ENCODE data around the gene NFYA. TPM values are rescaled to one million over a fixed set of nuclear protein-coding genes. Genes with fewer than 3 reads are reported as not detected.

NFYA gene
- total RNA-seq, 1 donor from 2014 or later = 9.1 TPM

DNA sequence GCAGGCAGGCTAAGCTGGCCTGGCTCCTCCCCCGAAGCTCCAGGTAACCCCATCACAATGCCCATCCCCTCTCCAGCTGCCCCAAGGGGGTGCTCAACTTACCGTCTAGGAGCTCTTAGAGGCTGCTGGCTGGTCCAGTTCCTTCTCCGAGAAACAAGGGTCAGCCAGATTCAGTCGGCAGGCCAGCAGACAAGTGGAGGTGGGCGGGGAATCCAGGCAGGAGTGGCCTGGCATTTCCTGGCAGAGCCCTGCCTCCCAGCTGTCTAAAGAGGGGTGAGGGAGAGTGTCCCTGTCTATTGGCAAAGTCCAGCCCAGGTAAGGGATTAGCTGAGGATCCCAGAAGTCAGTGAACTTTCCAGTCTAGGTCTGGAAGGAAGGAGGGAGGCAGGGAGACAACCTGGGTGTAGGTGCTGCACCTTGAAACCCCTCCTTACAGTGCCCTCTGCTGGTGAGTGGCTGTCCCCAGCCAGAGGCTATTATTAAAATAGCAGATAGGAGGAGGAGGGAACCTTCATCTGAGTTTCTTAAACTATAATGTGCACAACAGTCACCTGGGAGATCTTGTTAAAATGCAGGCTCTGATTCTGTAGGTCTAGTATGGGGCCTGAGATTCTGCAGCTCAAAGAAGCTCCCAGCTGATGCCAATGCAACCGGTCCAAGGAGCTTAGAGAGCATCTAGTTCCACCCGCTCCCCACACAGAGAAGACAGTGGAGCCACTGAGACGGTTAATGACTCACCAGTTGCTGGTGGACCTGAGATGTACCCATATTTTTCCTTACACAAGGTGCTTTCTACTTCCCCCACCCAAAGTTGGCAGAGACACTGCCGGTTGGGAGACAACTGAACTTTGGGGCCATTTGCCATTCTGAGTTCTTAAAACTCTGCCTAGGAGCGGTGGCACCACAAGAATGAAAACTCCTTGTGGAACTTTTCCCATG is 33.4 kb upstream of the NFYA start, which contains the start of gene UNC5CL:
Gene UNC5CL, minus strand, starts transcription at position 162 of the 939 bp plus-strand sequence. CDS start 4,147 bp downstream, outside the sequence.
- TF ChIP-seq, protein P1, sequence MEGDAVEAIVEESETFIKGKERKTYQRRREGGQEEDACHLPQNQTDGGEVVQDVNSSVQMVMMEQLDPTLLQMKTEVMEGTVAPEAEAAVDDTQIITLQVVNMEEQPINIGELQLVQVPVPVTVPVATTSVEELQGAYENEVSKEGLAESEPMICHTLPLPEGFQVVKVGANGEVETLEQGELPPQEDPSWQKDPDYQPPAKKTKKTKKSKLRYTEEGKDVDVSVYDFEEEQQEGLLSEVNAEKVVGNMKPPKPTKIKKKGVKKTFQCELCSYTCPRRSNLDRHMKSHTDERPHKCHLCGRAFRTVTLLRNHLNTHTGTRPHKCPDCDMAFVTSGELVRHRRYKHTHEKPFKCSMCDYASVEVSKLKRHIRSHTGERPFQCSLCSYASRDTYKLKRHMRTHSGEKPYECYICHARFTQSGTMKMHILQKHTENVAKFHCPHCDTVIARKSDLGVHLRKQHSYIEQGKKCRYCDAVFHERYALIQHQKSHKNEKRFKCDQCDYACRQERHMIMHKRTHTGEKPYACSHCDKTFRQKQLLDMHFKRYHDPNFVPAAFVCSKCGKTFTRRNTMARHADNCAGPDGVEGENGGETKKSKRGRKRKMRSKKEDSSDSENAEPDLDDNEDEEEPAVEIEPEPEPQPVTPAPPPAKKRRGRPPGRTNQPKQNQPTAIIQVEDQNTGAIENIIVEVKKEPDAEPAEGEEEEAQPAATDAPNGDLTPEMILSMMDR (conservative IDR thresholded peaks at IDR 0.05; ENCODE audit: low read depth, low read length) = peak; percentile 92
- peak within 1 kb of the TSS; percentile 81 for H3K4me3 ChIP-seq (ENCODE audit: low read depth, low read length)
- peak; percentile 45 for DNase-seq (ENCODE audit: low read depth)

DNA sequence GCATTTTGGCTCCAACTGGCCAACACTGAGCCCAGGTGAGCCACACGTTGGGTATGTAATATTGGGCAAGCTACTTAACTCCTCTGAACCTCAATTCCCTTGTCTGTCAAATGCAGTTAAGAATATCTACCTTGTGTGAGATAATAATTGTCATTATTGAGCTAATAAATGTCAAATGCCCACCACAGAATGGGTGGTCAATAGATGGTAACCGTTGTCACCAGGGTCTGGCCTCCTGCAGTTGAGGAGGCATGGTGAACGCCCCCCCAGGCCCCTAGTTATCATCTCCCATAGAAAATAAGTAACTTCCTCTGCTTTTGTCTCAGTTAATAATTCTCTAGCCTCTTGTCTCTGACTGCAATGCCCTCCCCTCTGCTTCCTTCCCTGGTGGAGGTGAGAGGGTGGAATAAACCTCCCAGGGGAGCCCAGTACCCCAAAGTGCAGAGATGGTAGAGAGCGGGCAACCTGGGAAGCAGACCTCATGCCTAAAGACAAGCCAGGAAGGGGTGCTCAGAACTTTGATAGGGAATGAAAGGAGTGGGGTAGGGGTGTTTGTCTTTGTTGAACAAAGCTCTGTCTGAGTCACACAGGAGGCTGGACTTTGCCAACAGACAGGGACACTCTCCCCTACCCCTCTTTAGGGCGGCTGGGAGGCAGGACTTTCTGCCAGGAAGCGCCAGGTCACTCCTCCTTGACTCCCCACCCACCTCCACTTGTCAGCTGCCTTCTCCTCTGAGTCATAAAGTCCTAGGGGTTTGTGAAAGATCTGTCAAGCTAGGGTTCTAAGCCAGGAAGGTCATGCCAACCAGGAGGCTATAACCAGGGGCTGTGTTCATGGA is 32.5 kb upstream of the NFYA start:
- TF ChIP-seq, protein P1 (conservative IDR thresholded peaks at IDR 0.05; ENCODE audit: low read depth, low read length) = no peak
- peak overlapping the region; percentile 81 for H3K4me3 ChIP-seq (ENCODE audit: low read depth, low read length)
- DNase-seq (ENCODE audit: low read depth) = peak; percentile 81

DNA sequence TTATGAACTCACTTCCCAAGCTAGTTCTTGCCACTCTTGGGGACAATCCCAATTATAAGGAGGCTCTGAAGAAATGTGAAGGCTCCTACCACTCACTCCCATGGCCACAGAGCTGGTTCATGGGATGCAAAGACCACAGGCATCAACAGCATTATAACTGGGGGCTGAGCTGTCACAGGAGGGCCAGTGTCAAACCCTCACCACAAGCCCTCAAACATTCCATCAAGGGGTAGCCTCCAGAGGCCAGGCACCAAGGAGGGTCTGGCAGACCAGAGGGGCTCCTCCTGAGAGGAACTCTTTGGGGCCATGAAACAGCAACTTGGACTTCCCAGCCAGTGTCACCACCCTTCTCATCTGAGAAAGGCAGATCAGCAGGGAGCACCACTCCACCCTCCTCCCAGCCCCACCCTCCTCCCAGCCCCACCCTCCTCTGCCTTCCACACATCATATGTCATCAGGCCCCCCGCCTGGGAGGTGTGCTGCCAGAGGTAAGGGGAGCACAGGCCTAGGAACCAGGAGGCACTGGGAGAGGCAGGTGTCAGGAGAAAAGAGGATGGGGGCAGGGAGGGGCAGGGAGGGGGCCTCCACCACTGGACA is 31.7 kb upstream of the NFYA start:
- no peak for DNase-seq (ENCODE audit: low read depth)
- H3K4me3 ChIP-seq (ENCODE audit: low read depth, low read length) = no peak overlapping the region
- TF ChIP-seq, protein P1 (conservative IDR thresholded peaks at IDR 0.05; ENCODE audit: low read depth, low read length) = no peak

DNA sequence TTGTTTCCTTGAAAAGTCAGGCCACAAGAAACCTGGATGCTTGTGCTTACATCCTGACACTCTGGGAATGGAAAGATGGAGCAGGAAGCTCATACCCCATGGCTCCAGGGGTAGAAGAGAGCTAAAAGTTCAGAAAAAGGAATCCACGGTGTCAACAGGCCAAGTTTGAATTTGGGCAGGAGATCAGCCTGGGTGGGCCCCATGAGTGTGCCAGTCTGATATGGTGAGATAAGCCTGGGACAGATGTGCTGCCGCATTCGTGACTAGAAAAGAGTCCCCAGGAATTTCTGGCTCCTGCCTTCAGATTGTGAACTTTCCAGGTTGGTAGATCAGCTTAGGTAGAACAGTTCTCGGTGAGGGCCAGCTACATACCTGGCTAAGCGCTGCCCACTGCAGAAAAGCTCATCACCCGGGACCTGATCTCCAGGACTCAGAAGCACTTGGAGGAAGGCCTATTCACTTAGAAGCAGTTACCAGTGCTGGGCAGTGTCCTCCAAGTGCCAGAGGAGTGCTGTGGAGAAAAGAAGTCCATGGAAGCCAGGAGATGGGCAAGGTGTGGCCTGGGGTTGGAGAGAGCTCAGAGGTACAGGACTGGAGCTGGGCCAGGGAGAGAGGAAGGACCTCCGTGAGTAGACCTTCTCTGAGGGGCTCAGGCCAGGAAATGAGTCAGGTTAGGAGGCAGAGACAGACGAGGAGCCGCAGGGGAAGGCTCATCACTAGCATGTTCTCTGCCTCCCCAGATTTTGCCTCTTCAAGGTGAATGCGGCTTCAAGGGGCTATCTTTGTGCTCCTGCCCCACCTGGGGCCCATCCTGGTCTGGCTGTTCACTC is 30.3 kb upstream of the NFYA start, which contains the start of gene TSPO2:
Gene TSPO2, plus strand, starts transcription at position 242 of the 830 bp plus-strand sequence. Its CDS starts 519 bp downstream, at position 761.
- DNase-seq (ENCODE audit: low read depth) = no peak
- TF ChIP-seq, protein P1 (conservative IDR thresholded peaks at IDR 0.05; ENCODE audit: low read depth, low read length) = no peak
- no peak within 1 kb of the TSS for H3K4me3 ChIP-seq (ENCODE audit: low read depth, low read length)

DNA sequence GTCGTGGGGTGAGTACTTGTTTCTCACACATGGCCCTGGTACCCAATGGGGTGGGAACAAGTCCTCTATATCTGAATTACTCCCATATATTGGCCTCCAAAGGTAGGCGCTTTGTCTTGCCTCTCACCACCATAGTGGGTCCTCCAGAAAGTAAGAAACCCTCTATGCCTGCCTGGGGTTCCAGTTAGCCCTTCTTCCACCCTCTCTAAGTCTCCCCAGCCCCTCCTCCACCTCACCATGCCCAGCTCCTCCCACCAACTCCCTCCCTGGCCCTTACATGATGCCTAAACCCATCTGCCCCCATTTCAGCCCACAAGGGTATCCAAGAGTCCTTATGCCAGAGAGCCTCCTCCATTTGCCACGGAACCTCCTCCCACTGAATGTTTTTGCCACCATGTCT is 29.6 kb upstream of the NFYA start:
- no peak overlapping the region for H3K4me3 ChIP-seq (ENCODE audit: low read depth, low read length)
- DNase-seq (ENCODE audit: low read depth) = no peak
- TF ChIP-seq, protein P1 (conservative IDR thresholded peaks at IDR 0.05; ENCODE audit: low read depth, low read length) = no peak

DNA sequence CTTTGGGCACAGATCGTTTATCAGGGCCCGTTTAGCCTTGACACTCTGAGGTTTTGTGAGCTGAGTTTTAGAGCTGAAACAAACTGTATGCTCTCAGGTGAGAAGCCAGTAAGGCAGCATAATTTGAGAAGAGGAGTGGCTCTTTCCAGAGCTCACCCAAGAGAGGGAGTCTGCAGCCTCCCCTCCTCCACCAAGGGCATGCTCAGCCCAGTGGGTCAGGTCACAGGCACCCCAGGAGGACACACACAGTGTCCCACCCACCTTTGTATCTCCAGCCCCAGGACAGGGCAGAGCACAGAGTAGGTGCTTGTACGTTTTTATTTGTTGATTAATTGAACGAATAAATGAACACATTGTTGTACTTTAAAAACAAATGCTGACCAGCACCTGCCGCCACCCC is 27.1 kb upstream of the NFYA start:
- TF ChIP-seq, protein P1 (conservative IDR thresholded peaks at IDR 0.05; ENCODE audit: low read depth, low read length) = no peak
- no peak for DNase-seq (ENCODE audit: low read depth)

More for the DNA sequence above, 27.1 kb upstream of the NFYA start:
- no peak overlapping the region for H3K4me3 ChIP-seq (ENCODE audit: low read depth, low read length)
